IMR-90 (cell line): ENCODE measurements around the gene LDB1. TPM values are rescaled to one million over a fixed set of nuclear protein-coding genes. Genes with fewer than 3 reads are reported as not detected.

Experiments
- ATAC-seq: fragments of 200-7000 bp; cut with Tn5 transposase; 2 replicates; pipeline ENCODE4 v1.9.1; 2020; ENCODE audit warnings: low read depth, mild to moderate bottlenecking, moderate library complexity
- BruUV-seq: library from RNA; stranded (reverse); fragments of 400-500 nt; replicated peaks from 2 replicates; lab custom pipeline; 2021; lab: Mats Ljungman, UMichigan
- CTCF ChIA-PET: fragments of 300-600 bp; formaldehyde crosslinking; extraction: SDS; loops from one replicate; lab custom pipeline; 2021; ENCODE audit warnings: antibody characterized with exemption; lab: Yijun Ruan, JAX
- POLR2A ChIA-PET: fragments of 300-600 bp; sonication (Branson Sonifier 250); formaldehyde crosslinking; loops from one replicate; lab custom pipeline; 2022; ENCODE audit warnings: antibody characterized with exemption; ENCODE audit not compliant: unreplicated experiment; lab: Charles Lee
- DNase-seq: peaks from one replicate; pipeline ENCODE4 v3.0.0; 2013
- H2AFZ ChIP-seq: replicated peaks from 2 replicates; pipeline ENCODE3; 2013; ENCODE audit warnings: low read length, mild to moderate bottlenecking; ENCODE audit not compliant: poor library complexity
- H2AK5ac ChIP-seq: 2 replicates; pipeline ENCODE4 v1.6.1; 2013; ENCODE audit warnings: low read depth, low read length, inconsistent platforms
- H2AK9ac ChIP-seq: replicated peaks from 2 replicates; pipeline ENCODE3; 2013; ENCODE audit warnings: mild to moderate bottlenecking, low read depth, low read length, moderate library complexity; ENCODE audit not compliant: poor library complexity
- H2BK120ac ChIP-seq: 2 replicates; pipeline ENCODE4 v1.6.1; 2013; ENCODE audit warnings: low read depth, low read length, inconsistent platforms
- H2BK15ac ChIP-seq: 3 replicates; pipeline ENCODE4 v1.6.1; 2013; ENCODE audit warnings: low read depth, low read length, inconsistent platforms
- H2BK20ac ChIP-seq: 2 replicates; pipeline ENCODE4 v1.6.1; 2013; ENCODE audit warnings: low read depth, mild to moderate bottlenecking, inconsistent platforms, low read length, moderate library complexity
- H2BK5ac ChIP-seq: 2 replicates; pipeline ENCODE4 v1.6.1; 2013; ENCODE audit warnings: mild to moderate bottlenecking, low read depth, low read length, inconsistent platforms; ENCODE audit not compliant: poor library complexity, severe bottlenecking
- H3K14ac ChIP-seq: replicated peaks from 2 replicates; pipeline ENCODE4 v1.6.1; 2013; ENCODE audit warnings: low read depth, low read length, inconsistent platforms
- H3K18ac ChIP-seq: 2 replicates; pipeline ENCODE4 v1.6.1; 2013; ENCODE audit warnings: low read depth, low read length, control low read depth
- H3K23ac ChIP-seq: 2 replicates; pipeline ENCODE4 v1.6.1; 2013; ENCODE audit warnings: low read depth, low read length, inconsistent platforms
- H3K27ac ChIP-seq: 2 replicates; pipeline ENCODE4 v1.5.1; 2013; ENCODE audit warnings: mild to moderate bottlenecking, control low read depth, low read length; ENCODE audit not compliant: insufficient read depth
- H3K27me3 ChIP-seq: 2 replicates; pipeline ENCODE4 v1.6.1; 2013; ENCODE audit warnings: low read length; ENCODE audit not compliant: control insufficient read depth, insufficient read depth
- H3K36me3 ChIP-seq: 2 replicates; pipeline ENCODE4 v1.6.1; 2013; ENCODE audit warnings: low read length, mixed read lengths; ENCODE audit not compliant: control insufficient read depth, insufficient read depth
- H3K4ac ChIP-seq: 2 replicates; pipeline ENCODE4 v1.6.1; 2013; ENCODE audit warnings: low read depth, low read length, inconsistent platforms
- H3K4me1 ChIP-seq: 2 replicates; pipeline ENCODE4 v1.6.1; 2013; ENCODE audit warnings: low read length, mixed read lengths; ENCODE audit not compliant: control insufficient read depth, insufficient read depth
- H3K4me2 ChIP-seq: 2 replicates; pipeline ENCODE4 v1.6.1; 2013; ENCODE audit warnings: low read depth, mild to moderate bottlenecking, control low read depth, low read length, moderate library complexity
- H3K4me3 ChIP-seq: 2 replicates; pipeline ENCODE4 v1.5.1; 2013; ENCODE audit warnings: low read depth, mild to moderate bottlenecking, control low read depth, low read length, moderate library complexity; ENCODE audit not compliant: insufficient read depth
- H3K56ac ChIP-seq: 2 replicates; pipeline ENCODE4 v1.6.1; 2013; ENCODE audit warnings: low read length, inconsistent platforms; ENCODE audit not compliant: insufficient read depth; ENCODE audit errors: extremely low read depth
- H3K79me1 ChIP-seq, 2 experiments: 2 replicates each; pipeline ENCODE4 v1.6.1; 2013; ENCODE audit warnings: low read length in 2 of 2, inconsistent platforms in 1 of 2, low read depth in 1 of 2
- H3K9ac ChIP-seq: 2 replicates; pipeline ENCODE4 v1.6.1; 2013; ENCODE audit warnings: low read depth, low read length, control low read depth
- H3K9me1 ChIP-seq: 2 replicates; pipeline ENCODE4 v1.6.1; 2013; ENCODE audit warnings: low read length, inconsistent platforms; ENCODE audit not compliant: insufficient read depth
- H3K9me3 ChIP-seq: 2 replicates; pipeline ENCODE4 v1.6.1; 2013; ENCODE audit warnings: low read length; ENCODE audit not compliant: control insufficient read depth, insufficient read depth
- H4K20me1 ChIP-seq: 2 replicates; pipeline ENCODE4 v1.6.1; 2013; ENCODE audit warnings: low read length, inconsistent platforms; ENCODE audit not compliant: insufficient read depth
- H4K5ac ChIP-seq: 2 replicates; pipeline ENCODE4 v1.6.1; 2013; ENCODE audit warnings: mild to moderate bottlenecking, low read depth, low read length, control low read depth
- H4K8ac ChIP-seq, 2 experiments: 2 replicates each; pipeline ENCODE4 v1.6.1; 2013; ENCODE audit warnings: low read depth in 2 of 2, low read length in 2 of 2, control low read depth in 1 of 2, inconsistent platforms in 1 of 2
- H4K91ac ChIP-seq: 2 replicates; pipeline ENCODE4 v1.6.1; 2013; ENCODE audit warnings: low read depth, low read length, inconsistent platforms; ENCODE audit not compliant: insufficient read depth
- BHLHE40 ChIP-seq: fragments of 150-350 bp; IDR thresholded peaks from 2 replicates; pipeline ENCODE4 v1.6.1; 2016; ENCODE audit warnings: mild to moderate bottlenecking, low read depth, low read length
- CEBPB ChIP-seq: IDR thresholded peaks from 2 replicates; pipeline ENCODE4 v1.6.1; 2012; ENCODE audit warnings: low read depth, low read length, improper control_type of control experiment
- CHD1 ChIP-seq: IDR thresholded peaks from 2 replicates; pipeline ENCODE4 v1.6.1; 2012; ENCODE audit warnings: low read depth, low read length, improper control_type of control experiment
- FOS ChIP-seq: fragments of 150-350 bp; IDR thresholded peaks from 2 replicates; pipeline ENCODE4 v1.6.1; 2016; ENCODE audit warnings: low read depth, low read length
- MAZ ChIP-seq: IDR thresholded peaks from 2 replicates; pipeline ENCODE4 v1.6.1; 2012; ENCODE audit warnings: low read depth, mild to moderate bottlenecking, low read length, improper control_type of control experiment, moderate library complexity, borderline replicate concordance
- MXI1 ChIP-seq: IDR thresholded peaks from 2 replicates; pipeline ENCODE4 v1.6.1; 2012; ENCODE audit warnings: low read depth, mild to moderate bottlenecking, low read length, moderate library complexity, borderline replicate concordance
- NFE2L2 ChIP-seq: fragments of 150-350 bp; IDR thresholded peaks from 2 replicates; pipeline ENCODE4 v1.6.1; 2016; ENCODE audit warnings: low read depth, mild to moderate bottlenecking, low read length
- POLR2A ChIP-seq: IDR thresholded peaks from 2 replicates; pipeline ENCODE4 v1.6.1; 2012; ENCODE audit warnings: mild to moderate bottlenecking, low read depth, low read length
- RCOR1 ChIP-seq: IDR thresholded peaks from 2 replicates; pipeline ENCODE4 v1.6.1; 2012; ENCODE audit warnings: mild to moderate bottlenecking, low read length, improper control_type of control experiment; ENCODE audit not compliant: insufficient replicate concordance
- SMC3 ChIP-seq: fragments of 150-350 bp; IDR thresholded peaks from 2 replicates; pipeline ENCODE4 v1.6.1; 2016; ENCODE audit warnings: low read depth, mild to moderate bottlenecking, antibody characterized with exemption, low read length, moderate library complexity
- WGBS, 2 experiments: methylation state at CpG; one replicate each; pipeline versions ENCODE4 v1.1.5 to v1.1.7; 2013; ENCODE audit warnings: missing lambda C conversion rate in 2 of 2; ENCODE audit not compliant: insufficient read length in 1 of 2; ENCODE audit errors: extremely low coverage in 2 of 2; 5-methylcytosine and 5-hydroxymethylcytosine counted together
- dilution Hi-C: fragments of 300-500 bp; cut with HindIII; formaldehyde crosslinking; loops from one replicate; pipeline ENCODE4 v1.14.3; 2018; ENCODE audit warnings: low sequenced_read_pairs; ENCODE audit not compliant: unreplicated experiment
- in situ Hi-C: fragments of 300-500 bp; cut with MboI; formaldehyde crosslinking; loops from 3 replicates; pipeline ENCODE4 v1.14.3; 2019; ENCODE audit warnings: low sequenced_read_pairs, inconsistent platforms, mixed read lengths
- intact Hi-C: fragments of 100-400 bp; cut with micrococcal nuclease; formaldehyde crosslinking; loops from 2 replicates; pipeline ENCODE4 v1.10.0; 2022
- polyA plus RNA-seq, 3 experiments: library from polyadenylated mRNA; depleted of rRNA; stranded (reverse); fragments of >200 nt; gene quantifications; 2 replicates each; pipeline ENCODE4 v1.2.3, GENCODE V29; 2012; ENCODE audit warnings: low replicate concordance in 1 of 3
- total RNA-seq: library from RNA; depleted of rRNA; stranded (reverse); fragments of >200 nt; gene quantifications from 2 replicates; pipeline ENCODE4 v1.2.3, GENCODE V29; 2012
- TF ChIP-seq, protein P1 (sequence below): conservative IDR thresholded peaks from 2 replicates; pipeline ENCODE4 v1.5.1; 2012; ENCODE audit warnings: mild to moderate bottlenecking, low read depth, low read length, improper control_type of control experiment
- TF ChIP-seq, protein P2 (sequence below): fragments of 150-350 bp; IDR thresholded peaks from 2 replicates; pipeline ENCODE4 v1.6.1; 2017; ENCODE audit warnings: mild to moderate bottlenecking, antibody characterized with exemption, low read length, low read depth
- TF ChIP-seq, protein P3 (sequence below): fragments of 150-350 bp; IDR thresholded peaks from 2 replicates; pipeline ENCODE4 v1.6.1; 2016; ENCODE audit warnings: low read depth, mild to moderate bottlenecking, low read length, moderate library complexity, borderline replicate concordance

Gene LDB1
- total and polyA plus RNA-seq, 2 of the 4 experiments (the other 2 are of a cell fraction), result 47.9 to 92.4 TPM

GRCh38 chr10:102115775-102116174 lies 4.4 kb downstream of the LDB1 start:
- Histone ChIP-seq H3K4ac (peak overlapping the region; percentile 82; the same call in 1 of the 2 replicates), H3K56ac (no peak overlapping the region), H4K91ac (0 out of 2 replicates have a peak overlapping the region, but pooled peaks have one; percentile 71), H2AFZ (no peak overlapping the region), H4K20me1 (peaks cover 52% of the 10 kb centered on the region), H3K18ac (peak overlapping the region; percentile 5; the same call in 1 of the 2 replicates), H3K79me1 (peaks cover 18 to 76% of the 10 kb centered on the region in 2 experiments; a peak in 3 of 4 replicates), H4K5ac (peak overlapping the region; percentile 83; the same call in 1 of the 2 replicates), H2AK9ac (peak overlapping the region; percentile 97), H2BK120ac (no peak overlapping the region), H3K14ac (peak overlapping the region; percentile 59; the same call in 1 of the 2 replicates), H2BK20ac (no peak overlapping the region), H3K27ac (peak overlapping the region; percentile 85; the same call in 1 of the 2 replicates), H3K4me1 (peaks cover 36% of the 10 kb centered on the region), H2BK15ac (no peak overlapping the region), H3K4me3 (no peak overlapping the region), H3K27me3 (no peaks in the 10 kb centered on the region), H2AK5ac (peak overlapping the region; percentile 11; the same call in 1 of the 2 replicates), H3K23ac (peak overlapping the region; percentile 58; the same call in 1 of the 2 replicates), H3K9me1 (peaks cover 24% of the 10 kb centered on the region), H3K9me3 (no peaks in the 10 kb centered on the region), H3K4me2 (peak overlapping the region; percentile 94), H2BK5ac (peak overlapping the region; percentile 92), H3K9ac (peak overlapping the region; percentile 86; the same call in 1 of the 2 replicates), H4K8ac (peak overlapping the region in 1 of 2 experiments; percentile 92; a peak in 1 of 4 replicates), H3K36me3 (peaks cover 11% of the 10 kb centered on the region)
- POLR2A ChIA-PET, result no interaction called here
- CTCF ChIA-PET, result no interaction called here
- WGBS, 2 experiments, result no CpG with 5 or more reads among the region's 3 CpGs
- peak; percentile 24 for DNase-seq
- in situ Hi-C loops (no loop called here), intact Hi-C loops (no loop called here), dilution Hi-C loops (no loop called here)
- no TSS peak for BruUV-seq
- no peak for ATAC-seq
- no peak for TF ChIP-seq CEBPB
- TF ChIP-seq, protein P1, sequence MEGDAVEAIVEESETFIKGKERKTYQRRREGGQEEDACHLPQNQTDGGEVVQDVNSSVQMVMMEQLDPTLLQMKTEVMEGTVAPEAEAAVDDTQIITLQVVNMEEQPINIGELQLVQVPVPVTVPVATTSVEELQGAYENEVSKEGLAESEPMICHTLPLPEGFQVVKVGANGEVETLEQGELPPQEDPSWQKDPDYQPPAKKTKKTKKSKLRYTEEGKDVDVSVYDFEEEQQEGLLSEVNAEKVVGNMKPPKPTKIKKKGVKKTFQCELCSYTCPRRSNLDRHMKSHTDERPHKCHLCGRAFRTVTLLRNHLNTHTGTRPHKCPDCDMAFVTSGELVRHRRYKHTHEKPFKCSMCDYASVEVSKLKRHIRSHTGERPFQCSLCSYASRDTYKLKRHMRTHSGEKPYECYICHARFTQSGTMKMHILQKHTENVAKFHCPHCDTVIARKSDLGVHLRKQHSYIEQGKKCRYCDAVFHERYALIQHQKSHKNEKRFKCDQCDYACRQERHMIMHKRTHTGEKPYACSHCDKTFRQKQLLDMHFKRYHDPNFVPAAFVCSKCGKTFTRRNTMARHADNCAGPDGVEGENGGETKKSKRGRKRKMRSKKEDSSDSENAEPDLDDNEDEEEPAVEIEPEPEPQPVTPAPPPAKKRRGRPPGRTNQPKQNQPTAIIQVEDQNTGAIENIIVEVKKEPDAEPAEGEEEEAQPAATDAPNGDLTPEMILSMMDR, result no peak
- TF ChIP-seq CHD1, result no peak
- TF ChIP-seq MAZ, result no peak
- TF ChIP-seq MXI1, result no peak
- TF ChIP-seq, protein P2, sequence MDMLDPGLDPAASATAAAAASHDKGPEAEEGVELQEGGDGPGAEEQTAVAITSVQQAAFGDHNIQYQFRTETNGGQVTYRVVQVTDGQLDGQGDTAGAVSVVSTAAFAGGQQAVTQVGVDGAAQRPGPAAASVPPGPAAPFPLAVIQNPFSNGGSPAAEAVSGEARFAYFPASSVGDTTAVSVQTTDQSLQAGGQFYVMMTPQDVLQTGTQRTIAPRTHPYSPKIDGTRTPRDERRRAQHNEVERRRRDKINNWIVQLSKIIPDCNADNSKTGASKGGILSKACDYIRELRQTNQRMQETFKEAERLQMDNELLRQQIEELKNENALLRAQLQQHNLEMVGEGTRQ, result no peak
- no peak for TF ChIP-seq FOS
- TF ChIP-seq BHLHE40, result no peak
- TF ChIP-seq, protein P3, sequence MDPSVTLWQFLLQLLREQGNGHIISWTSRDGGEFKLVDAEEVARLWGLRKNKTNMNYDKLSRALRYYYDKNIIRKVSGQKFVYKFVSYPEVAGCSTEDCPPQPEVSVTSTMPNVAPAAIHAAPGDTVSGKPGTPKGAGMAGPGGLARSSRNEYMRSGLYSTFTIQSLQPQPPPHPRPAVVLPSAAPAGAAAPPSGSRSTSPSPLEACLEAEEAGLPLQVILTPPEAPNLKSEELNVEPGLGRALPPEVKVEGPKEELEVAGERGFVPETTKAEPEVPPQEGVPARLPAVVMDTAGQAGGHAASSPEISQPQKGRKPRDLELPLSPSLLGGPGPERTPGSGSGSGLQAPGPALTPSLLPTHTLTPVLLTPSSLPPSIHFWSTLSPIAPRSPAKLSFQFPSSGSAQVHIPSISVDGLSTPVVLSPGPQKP, result no peak
- no peak for TF ChIP-seq POLR2A
- no peak for TF ChIP-seq NFE2L2
- TF ChIP-seq RCOR1, result no peak
- TF ChIP-seq SMC3, result no peak
